GM15510 (cell line): Measurements from ENCODE around the gene SLC25A6.

ENCODE experiments used
- POLR2A ChIP-seq: IDR thresholded peaks from 3 replicates; pipeline ENCODE4 v1.6.1; 2011; ENCODE audit warnings: borderline replicate concordance; ENCODE audit not compliant: insufficient read length; ENCODE audit errors: extremely low read depth

The SLC25A6 gene

GRCh38 chrX:1391707-1392375, at the start of gene SLC25A6:
TSS of gene SLC25A6 (minus strand) at chrX:1392113. CDS start at chrX:1392009, 104 bp downstream.
- TF ChIP-seq POLR2A, result peak; percentile 87

- TF ChIP-seq POLR2A, result no peak
Observed at GRCh38 chrX:1440506-1440905, 48.6 kb upstream of the SLC25A6 start.

- no peak for TF ChIP-seq POLR2A
Observed at GRCh38 chrX:1435241-1435895, 43.5 kb upstream of the SLC25A6 start.

GRCh38 chrX:1434871-1435240, 42.9 kb upstream of the SLC25A6 start:
- no peak for TF ChIP-seq POLR2A

- no peak for TF ChIP-seq POLR2A
Observed at GRCh38 chrX:1433646-1434357, 41.9 kb upstream of the SLC25A6 start.

- no peak for TF ChIP-seq POLR2A
Observed at GRCh38 chrX:1430451-1430850, 38.5 kb upstream of the SLC25A6 start.

- TF ChIP-seq POLR2A, result no peak
Observed at GRCh38 chrX:1427756-1428155, 35.8 kb upstream of the SLC25A6 start.

GRCh38 chrX:1425381-1425780, 33.5 kb upstream of the SLC25A6 start:
- no peak for TF ChIP-seq POLR2A

- TF ChIP-seq POLR2A, result no peak
Observed at GRCh38 chrX:1424147-1424851, 32.4 kb upstream of the SLC25A6 start.

GRCh38 chrX:1423215-1423614, 31.3 kb upstream of the SLC25A6 start:
- TF ChIP-seq POLR2A, result no peak

- no peak for TF ChIP-seq POLR2A
Observed at GRCh38 chrX:1422135-1422465, 30.2 kb upstream of the SLC25A6 start.

- no peak for TF ChIP-seq POLR2A
Observed at GRCh38 chrX:1421433-1422134, 29.7 kb upstream of the SLC25A6 start.

- TF ChIP-seq POLR2A, result no peak
Observed at GRCh38 chrX:1420371-1420770, 28.5 kb upstream of the SLC25A6 start.

GRCh38 chrX:1419545-1420355, 27.8 kb upstream of the SLC25A6 start:
- no peak for TF ChIP-seq POLR2A

GRCh38 chrX:1418901-1419544, 27.1 kb upstream of the SLC25A6 start:
- TF ChIP-seq POLR2A, result no peak
